Activated CD8-positive, alpha-beta memory T cell treated with anti-CD3 and anti-CD28 coated beads, Interleukin-2, amount 50 U/mL, for 24 hours (primary cell): ENCODE results near the gene IL37.

ENCODE experiments used
- DNase-seq: peaks from one replicate; pipeline ENCODE4 v3.0.0-alpha.2; 2020; ENCODE audit errors: extremely low read depth

IL37 gene

DNA sequence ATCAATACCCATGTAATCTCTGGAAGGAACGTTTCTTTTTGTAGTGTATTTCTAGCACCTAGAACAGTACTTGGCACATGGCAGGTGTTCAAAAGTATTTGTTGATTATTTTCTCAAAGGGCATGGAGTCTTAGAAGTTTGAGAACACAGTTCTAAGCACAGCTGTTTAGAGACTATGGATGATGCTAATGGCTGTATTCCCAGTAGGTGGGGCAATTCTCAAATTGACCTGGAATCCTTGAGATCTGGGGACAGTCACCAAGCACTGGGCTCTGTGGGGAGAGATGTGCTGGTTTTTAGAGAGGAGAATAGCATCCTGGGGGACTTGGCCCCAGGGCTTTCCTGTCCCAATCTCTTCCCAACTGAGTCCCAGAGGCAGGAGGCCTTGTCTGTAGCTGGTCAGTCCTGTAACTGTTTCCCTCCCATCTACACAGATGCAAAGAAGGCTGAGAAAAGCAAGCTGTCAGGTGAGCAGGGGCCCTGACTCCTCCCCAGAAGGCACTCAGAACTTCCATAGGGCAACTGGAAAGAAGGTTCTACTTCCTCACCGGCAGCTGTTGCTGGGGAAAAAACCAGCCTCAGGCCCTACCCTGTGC is 49.4 kb downstream of the IL37 start:
- no peak for DNase-seq

DNA sequence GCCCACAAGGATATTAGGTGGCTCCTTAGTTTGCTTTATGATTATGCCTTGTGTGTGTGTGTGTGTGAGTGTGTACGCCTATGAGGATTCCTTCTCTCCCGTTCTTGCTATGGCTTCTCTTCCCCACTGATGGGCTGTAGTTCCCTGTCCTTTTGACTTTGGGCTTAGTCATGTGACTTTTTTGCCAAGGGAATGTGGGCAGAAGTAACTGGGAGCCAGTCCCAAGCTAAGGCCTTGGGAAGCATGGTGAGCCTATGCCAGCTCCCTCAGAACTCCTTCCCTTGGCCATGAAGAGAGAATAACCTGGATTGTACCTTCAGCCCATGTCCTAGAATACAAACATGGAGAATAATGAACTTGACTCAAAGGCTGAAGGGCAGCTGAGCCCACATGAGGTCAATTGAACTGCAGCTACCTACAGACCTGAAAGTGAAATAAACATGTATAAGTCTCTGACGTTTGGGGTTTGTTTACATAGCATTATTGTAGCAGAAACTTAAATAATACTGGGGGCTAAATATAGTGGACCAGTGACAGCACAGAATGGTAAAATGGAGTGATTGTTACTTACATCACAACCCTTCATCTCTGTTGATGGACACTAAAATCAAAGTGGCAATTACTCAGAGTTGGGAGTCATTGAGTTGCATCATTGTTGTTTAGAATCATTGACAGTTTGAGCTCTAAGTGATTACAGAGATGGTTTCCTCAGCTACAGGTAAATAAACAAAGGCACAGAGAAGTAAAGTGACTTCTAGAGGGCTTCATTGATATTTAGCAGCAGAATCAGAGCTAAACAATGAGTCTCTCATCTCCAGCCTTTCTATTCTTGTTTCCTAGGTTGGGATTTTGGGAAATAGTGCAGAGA is 51.6 kb downstream of the IL37 start:
- DNase-seq, result no peak

DNA sequence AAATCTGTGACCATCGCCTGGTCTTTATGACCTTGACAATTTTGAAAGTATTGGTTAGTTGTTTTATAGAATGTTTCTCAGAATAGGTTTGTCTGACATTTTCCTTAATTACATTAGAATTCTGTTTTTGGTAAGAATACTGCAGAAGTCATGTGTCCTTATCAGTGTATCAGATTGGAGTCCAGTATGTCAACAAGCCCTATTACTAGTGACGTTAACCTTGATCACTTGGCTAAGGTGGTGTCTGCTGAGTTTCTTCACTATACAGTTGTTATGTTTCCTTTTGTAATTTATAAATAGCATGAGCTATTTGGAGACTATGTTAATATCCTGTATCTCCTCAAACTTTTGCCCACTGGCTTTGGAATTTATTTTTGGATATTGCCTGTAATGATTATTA is 56.1 kb downstream of the IL37 start:
- no peak for DNase-seq
